ENCODE measurements around the gene C10orf120.

The C10orf120 gene

DNA sequence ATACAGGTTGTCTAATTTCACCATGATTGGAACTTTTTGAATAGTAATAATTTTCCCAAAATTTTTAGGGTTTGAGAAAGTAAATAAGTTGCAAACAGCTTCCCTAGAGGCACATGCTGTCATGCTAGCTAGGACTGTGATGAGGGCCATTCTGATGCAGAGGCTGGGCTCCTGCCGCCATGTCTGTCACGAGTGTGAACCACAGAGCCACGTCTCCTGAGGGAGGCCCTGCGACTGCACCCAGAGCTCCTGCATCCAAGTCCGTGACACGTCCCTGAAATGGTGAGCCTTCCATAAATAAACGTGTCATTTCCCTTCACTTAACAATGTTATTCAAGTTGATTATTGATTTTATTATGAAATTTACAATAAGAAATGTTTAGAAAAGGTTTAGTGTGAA, 40.0 kb downstream of the C10orf120 start:
- DNase-seq: no peak

DNA sequence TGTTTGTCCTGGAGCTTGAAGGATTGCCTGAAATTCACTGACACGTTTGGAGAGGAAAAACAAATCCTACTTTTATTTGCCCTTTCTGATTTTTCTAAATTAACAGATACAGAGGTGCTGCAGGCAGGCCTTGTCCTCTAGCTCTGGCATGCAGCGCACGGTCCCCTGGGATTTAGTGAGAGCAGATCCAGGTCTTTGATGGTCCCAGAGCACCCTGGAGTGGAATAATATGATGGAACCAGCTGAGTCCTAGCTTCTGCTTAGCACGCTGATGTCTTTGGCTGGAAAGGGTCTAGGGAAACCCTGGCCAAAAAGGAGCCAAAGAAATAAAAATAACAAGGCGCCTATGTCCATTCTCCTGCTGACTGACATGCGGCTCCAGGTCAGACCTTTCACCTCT, 40.5 kb downstream of the C10orf120 start:
- DNase-seq: no peak

DNA sequence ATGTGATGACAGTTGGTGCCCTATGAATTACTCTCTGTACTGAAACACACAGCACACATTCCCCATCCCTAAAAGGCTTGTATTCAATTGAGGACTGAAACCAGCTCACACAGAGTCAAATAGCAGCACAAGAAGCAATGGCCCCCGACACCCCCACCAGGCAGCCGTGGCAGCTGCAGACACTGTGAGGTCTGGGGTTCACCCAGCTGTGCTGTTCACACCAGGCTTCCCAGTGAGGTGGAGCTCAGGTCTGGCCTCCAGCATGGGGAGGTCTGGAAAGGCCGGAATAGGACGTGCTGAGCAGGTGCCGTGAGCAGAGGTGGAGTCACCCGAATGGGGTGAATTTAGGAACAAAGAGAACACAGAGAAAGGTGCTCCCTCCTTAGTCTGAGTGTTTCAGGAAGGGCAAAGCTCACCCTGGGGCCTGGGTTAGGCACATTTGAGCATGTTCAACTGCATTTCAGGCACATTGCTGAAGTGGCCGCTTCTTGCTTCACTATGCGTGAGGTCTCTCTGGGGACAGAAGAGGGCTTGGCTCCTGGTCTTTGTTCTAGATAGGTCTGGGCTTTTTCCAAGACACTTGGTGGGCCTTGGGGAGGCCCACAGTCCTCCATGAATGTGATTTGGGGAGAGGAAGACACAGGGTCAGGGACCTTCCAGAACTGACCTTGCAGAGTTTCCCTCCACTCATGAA, 41.1 kb downstream of the C10orf120 start:
- no peak for DNase-seq

DNA sequence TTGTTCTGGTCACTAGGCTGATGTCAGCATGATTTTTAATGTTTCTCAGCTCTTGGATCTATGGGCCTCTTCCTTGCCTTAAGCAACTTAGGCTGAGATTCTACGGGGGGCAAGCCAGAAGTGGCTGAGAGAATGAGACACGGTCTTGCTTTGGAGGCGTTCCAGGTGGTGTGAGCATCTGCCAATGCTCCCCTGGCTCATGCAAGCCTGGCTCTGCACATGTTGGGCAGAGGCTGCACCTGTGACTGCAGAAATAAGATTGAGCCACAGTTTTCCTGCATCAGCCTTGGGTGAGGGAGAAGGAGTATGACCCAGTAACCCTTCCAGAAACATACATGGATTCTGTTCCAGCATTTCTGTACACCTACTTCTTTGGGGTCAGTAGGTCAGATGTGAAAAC, 41.9 kb downstream of the C10orf120 start:
- no peak for DNase-seq

DNA sequence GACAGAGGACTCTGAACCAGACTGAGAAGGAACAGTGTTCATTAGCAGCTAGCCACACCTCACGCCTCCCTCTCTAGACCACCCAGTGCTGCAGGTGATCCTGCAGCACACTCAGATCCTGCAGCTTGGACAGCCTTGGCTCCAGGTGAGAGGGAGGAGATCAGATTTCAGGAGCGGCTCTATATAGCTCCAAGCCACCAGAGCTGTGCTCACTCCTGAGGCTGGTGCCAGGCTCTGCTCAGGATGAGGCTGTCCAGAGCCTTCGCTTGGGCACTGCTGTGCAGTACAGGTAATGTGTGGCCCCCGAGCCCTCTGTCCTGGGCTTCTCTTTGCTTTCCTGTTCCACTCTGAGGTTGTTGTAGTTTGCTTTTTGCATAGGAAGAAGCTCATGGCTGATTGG, 42.4 kb downstream of the C10orf120 start:
- DNase-seq: no peak

DNA sequence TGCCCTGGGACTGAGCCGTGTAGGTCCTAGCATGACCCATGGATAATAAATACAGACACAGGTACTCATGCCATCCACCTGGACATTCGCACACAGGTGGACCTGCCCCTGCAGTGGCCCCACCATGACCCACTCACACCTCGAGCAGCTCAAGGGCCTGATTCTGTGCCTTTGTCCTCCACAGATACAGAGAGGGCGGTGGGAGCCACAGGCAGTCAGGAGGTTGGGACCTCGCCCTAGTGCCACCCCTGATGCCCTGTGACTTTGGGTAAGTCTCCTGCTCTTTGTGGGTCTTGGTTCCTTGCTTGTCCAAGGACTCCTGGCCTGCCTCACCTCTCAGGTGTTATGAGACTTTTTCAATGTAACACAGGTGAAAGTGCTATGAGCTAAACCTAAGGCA, 42.9 kb downstream of the C10orf120 start:
- DNase-seq: no peak

DNA sequence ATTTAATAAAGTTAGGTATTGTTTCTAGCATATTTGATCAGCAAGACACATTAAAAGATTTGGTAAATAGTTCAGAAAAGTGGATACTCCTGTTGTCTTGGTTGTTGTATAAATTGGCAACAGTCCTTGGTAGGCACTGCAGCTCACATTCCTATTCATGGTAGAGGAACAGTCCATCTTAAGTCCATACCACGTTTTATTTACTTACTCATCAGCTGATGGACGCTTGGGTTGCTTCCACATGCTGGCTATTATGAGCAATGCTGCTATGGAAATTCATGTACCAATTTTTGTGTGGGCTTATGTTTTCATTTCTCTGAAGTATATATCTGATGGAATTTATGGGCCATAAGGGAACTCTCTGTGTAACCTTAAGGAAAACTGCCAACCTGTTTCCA, 43.3 kb downstream of the C10orf120 start:
- no peak for DNase-seq

DNA sequence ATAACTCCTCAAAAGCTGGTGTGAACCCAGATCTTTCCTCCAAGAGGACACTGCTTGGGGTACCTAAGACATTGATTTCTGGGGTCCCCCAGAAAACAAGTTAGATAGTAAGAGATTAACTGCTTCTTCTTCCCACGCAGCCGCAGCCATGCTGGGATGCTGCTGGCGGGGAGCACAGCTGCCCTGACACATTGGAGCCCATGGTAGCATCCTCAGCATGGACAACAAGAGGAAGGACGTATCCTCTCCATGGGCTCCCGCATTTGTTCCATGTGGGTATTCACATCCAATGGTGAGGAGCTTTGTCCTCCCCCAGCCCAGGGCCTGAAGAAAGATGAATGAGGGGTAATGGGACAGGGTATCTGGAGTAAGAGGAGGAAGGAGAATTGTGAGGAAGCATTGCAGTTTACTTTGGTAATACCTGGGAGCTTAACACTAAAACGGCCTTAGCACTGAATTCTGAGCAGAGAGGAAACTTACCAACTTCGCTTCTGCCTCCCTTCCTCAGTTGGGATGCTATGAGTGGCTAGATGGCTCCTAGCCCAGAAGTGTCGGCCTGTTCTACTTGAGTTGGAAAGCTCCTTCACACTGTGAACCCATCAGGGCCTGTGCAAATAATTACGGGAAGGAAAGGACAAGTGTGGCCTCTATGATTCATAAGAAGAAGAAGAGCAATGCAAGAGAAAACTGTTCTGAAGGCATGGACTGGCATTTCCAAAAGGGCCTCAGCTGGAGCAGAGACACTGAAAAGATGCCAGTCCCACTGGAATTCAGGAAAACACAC, 43.9 kb downstream of the C10orf120 start:
- no peak for DNase-seq

DNA sequence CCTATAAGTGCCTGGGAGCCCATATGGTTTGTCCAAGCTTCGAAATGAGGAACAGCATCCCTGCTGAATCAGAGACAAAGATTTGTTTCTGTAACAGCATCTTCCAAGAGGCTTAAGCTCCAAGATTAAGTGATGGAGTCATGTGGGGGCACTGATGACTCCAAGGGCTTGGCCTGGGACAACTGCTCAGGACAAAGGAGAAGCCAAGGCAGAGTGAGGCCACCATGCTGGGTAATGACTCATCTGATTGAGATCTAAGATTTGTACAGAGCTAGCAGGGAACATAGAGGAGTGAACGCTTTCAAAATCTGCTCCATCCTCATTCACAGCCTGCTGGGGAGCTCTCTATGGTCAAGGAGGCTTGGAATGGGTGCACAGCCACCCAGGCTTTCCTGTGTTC, 49.3 kb downstream of the C10orf120 start:
- no peak for DNase-seq

DNA sequence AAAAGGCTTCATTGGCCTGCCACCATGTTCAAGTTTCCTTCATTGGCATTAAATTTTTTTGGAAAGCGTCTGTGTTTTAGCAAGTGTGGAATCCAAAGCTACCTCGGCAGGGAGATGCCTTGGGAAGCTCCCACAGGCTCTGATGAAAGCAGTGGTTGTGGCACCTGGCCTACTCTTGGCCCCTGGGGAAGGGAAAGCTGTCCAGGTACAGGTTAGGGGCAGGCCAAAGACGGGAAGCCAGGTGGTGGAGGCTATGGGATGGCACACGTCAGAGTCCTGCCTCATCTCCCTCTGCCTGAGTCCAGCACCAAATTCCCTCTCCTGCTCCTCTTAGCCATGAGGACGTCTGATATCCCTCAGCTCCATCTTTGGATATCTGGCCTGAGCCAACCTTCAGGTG, 49.7 kb downstream of the C10orf120 start:
- DNase-seq: no peak

DNA sequence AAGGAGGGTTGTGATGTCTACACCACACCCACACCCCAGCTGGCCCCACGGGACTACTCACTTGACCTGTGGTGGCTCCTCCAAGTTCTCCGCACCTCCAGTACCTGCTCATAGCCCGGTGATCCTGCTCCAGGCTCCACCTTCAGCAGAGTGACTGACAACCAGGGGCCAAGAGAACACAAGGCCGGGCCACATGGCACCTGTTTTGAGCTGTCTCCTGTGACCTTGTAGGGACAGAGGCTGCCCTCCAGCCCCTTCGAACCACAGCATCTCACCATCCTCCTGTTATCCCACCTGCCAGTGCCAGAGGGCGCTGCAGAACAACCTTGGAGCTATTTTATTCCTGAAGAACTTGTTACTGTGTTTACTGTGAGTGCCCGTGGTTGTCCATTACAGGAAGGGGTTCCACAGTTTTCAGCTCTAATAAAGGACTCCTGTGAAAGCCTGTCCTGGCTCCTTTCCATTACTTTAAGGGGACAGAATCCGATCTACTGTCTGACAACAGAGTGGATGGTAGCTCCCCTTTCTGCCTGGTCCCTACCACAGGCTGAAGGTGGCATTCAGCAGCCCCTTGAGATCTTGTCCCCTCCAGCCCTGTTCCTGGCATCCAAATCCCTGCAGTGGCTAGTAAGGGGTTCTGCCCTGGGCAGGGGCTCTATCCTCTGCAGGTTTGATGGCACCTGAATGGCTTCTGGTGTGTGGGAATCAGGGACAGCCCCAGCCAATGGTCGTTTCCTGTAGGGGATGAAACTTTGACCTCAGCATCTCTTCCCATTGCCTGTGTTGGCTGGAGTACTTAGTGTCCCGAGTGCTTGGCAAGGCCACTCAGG, 50.8 kb downstream of the C10orf120 start:
- DNase-seq: no peak
